GM19324 (cell line): ENCODE results near the gene ANKRD40CL.

Source experiments
- ATAC-seq: cut with Tn5 transposase; IDR thresholded peaks from one replicate; pipeline ENCODE4 v1.9.1; 2021; ENCODE audit warnings: mild to moderate bottlenecking, moderate library complexity; ENCODE audit not compliant: unreplicated experiment, low FRiP score

The ANKRD40CL gene

DNA sequence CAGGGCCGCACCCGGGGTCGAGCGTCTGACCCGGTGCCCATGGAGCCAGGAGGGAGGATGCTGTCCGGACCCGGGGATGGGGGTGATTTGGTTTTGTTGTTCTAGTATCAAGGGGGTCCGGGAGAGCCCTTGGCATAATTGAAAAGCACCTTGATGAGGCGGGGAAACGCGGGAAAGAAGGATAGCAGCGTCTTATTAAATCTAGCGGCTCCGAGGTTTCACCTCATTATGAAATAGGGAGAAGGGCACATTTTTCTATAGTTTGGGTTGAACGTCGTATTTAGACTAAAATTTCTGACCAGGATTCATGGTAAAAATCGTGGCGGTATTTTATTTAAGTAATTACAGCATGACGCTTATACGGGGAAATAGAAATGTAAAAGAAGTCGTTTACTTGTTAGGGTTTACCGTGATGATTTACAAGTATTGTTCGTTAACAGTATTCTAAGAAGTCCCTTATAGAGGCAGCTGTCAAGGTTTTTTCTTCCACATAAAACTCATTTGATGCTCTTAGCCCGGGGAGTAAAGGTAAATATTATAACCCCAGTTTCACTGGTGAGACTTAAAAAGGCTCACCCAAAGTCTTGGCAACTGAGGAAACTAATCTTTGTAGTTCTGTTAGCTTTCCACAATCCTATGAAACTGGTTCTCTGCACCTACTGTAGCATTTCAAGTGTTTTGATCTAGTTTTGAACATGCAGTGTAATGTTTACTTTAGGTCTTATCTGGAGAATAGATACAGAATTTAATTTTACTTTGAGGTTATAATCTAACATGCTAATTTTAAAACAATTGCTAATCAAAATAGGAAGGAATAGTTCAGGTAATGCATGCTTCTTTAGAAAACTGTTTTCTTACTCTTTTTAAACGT, 47.2 kb downstream of the ANKRD40CL start:
- no peak for ATAC-seq

DNA sequence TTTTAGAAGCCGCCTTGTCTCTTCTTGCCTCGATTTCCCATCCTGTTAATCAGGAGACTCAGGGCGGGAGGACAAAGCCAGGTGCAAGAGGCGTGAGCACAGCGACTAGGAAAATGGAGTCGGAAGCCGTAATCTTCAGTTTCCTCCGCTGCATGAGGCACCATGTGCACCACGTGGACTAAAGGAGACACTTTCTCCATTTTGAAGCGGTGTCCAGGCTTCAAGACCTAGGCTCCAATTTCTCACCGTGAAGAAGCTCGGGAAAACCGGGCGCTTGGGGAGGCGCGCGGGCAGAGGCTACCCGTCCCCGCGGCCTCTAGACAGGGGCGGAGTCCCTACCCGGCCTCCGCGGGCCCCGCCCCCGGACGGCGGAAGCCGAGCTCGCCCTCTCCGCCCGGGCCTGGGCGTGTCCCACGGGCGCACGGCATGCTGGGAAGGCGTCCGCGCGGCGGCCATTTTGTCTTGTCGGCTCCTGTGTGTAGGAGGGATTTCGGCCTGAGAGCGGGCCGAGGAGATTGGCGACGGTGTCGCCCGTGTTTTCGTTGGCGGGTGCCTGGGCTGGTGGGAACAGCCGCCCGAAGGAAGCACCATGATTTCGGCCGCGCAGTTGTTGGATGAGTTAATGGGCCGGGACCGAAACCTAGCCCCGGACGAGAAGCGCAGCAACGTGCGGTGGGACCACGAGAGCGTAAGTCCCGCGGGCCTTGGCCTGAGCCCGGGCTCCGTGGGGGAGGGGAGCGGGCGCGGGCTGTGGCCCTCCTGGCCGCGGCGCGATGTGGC, 48.0 kb downstream of the ANKRD40CL start, which contains the start of gene LUC7L3:
TSS of gene LUC7L3 (plus strand) at position 460 of the 780 bp plus-strand sequence. CDS start at position 590, 130 bp downstream.
- peak; percentile 92 for ATAC-seq

DNA sequence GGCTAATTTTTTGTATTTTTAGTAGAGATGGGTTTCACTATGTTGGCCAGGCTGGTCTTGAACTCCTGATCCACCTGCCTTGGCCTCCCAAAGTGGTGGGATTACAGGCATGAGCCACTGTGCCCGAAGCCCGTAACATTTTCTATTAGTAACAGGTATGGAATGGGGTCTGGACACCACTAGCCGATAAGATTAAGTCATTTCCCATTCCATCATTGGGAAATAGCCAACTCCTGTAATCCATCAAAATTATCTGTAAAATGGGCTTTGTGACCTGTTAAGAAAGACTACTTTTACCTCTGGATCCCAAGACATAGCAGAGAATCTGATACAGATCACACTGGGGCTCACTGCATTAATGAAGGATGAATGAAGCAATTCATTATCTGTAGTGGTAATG, 51.8 kb downstream of the ANKRD40CL start:
- ATAC-seq: no peak

DNA sequence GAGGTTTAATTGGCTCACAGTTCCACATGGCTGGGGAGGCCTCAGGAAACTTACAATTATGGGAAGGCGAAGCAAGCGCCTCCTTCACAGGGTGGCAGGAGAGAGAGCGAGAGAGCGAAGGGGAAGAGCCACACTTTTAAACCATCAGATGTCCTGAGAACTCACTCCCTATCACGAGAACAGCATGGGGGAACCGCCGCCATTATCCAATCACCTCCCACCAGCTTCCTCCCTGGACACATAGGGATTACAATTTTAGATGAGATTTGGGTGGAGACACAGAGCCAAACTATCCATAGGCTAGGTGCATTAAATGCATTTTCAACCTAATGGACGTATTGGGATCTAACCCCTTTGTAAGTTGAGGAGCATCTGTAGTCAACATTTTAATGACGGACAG, 54.7 kb downstream of the ANKRD40CL start:
- no peak for ATAC-seq
